Right kidney (tissue), 1 donor: ENCODE measurements around the gene TMEM135.

ENCODE experiments used
- DNase-seq: peaks from one replicate; pipeline ENCODE4 v3.0.0-alpha.2; 2016

TMEM135 gene

GRCh38 chr11:87194985-87195820, 157.5 kb downstream of the TMEM135 start:
- DNase-seq = no peak

GRCh38 chr11:87198266-87198881, 160.6 kb downstream of the TMEM135 start:
- no peak for DNase-seq

- no peak for DNase-seq
Observed at GRCh38 chr11:87201376-87201775, 163.6 kb downstream of the TMEM135 start.

DNA sequence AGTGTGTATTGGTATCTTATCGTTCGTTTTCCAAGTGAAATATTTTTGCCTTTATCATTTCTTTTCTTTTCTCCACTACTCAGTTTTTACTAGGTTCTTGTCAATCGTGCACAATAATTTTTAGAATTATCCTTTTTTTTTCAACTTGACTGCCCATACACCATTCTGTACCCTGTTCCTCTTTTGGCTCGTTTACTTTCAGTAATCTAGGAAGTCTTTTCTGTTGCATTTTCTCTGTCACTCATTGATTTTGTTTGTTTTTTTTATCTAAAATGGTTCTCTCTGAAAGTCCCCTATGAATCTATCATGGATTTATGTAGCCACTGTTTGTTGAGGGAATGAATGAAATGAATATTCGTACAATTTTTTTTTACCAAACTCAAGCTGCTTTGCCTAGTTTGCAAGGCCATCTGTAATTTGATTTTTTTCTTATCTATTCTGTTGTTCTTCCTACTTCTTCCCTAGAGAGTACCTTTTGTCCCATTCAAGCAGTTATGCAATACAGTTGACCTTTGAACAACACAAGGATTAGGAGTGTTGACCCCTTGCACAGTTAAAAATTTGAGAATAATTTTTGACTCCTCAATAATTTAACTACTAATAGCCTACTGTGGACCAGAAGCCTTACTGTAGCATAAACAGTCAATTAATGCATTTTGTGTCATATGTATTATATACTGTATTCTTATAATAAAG, 166.3 kb downstream of the TMEM135 start:
- no peak for DNase-seq

- no peak for DNase-seq
Observed at GRCh38 chr11:87212891-87213290, 175.2 kb downstream of the TMEM135 start.

DNA sequence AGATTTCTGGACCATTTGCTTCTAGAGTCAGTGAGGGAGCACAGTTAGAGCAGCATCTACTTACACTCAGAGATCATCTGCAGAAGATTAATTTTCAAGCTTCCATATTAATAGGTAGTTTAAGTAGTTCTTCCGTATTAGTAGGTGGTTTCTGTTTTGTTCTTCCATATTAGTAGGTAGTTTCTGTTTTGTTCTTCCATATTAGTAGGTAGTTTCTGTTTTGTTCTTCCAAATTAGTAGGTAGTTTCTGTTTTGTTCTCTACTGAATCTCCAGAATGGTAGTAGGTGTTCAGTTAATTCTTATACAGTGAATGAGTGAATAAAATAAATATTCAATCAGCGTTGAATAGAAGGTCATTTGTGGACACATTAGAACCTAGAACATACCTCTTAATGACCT, 175.7 kb downstream of the TMEM135 start:
- no peak for DNase-seq

GRCh38 chr11:87215236-87215635, 177.5 kb downstream of the TMEM135 start:
- DNase-seq = no peak

GRCh38 chr11:87219266-87219665, 181.5 kb downstream of the TMEM135 start:
- DNase-seq = no peak

DNA sequence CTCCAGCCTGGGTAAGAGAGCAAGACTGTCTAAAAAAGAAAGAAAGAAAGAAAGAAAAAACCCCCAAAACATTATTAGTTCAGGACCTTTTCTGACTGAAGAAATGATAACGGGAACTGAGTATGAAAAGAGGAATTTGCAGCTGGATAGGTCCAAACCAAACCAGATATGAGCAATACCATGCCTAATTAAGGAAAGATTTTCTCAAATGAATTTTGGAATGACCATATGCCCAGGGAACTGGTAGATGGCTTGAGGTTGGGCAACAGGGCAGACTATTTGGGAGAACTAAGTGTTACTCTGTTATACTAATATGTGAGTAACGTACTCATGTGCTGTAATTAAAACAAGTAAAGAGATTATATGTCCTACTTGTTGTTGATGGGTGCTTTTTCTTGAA, 186.1 kb downstream of the TMEM135 start:
- no peak for DNase-seq

DNA sequence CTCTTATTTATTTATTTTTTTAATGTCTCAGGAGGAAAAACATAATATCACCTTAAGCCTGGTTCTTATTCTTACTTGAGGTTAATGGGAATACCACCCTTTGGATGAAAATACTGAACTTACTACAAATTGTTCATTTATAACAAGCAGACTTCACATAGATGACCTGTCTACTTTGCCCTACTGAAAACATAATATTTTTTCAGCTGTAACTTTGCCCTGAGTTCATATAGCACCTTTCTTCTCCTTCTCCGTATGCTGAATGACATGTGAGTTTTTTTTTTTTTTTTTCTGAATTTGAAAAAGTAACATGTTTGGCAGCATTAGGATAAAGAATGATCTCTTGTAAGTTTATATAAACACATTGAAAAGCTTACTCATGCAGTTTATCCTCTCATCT, 186.8 kb downstream of the TMEM135 start:
- DNase-seq = no peak

DNA sequence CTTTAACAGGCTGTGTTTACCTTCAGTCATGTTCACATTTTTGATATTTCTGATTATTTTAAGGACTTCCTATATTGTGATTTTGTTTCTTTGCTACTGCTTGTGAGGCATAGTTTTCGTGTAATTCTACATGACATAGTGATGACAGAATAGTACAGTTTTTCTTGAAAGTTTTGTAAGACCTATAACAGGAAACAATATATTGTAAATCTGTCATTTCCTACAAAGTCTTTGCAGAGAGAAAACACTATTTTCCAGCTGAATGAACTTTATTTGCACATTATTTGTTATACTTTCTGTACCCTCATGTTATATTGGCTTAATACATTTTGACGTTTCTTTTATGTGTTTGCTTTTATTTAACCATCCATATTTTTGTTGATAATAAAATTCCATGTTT, 191.1 kb downstream of the TMEM135 start:
- no peak for DNase-seq

- no peak for DNase-seq
Observed at GRCh38 chr11:87230995-87231394, 193.3 kb downstream of the TMEM135 start.

- no peak for DNase-seq
Observed at GRCh38 chr11:87232320-87232719, 194.6 kb downstream of the TMEM135 start.

DNA sequence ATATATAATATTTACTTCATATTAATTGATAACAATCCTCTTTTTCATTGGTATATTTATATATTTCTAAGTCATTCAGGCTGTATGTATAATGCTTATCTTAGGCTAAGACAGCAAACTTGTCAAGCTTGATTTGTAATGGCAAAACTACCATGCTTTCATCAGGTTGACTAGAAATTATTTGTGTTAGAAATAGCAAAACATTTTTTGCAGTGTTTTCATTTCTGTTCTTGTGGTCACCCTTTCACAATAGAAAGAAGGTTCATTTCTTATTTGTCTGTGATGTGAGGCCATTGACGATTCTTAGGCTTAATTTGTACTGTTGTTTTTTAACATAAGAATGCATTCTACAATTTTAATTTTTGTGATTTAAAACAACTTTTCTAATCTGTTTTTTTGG, 197.6 kb downstream of the TMEM135 start:
- DNase-seq = no peak

DNA sequence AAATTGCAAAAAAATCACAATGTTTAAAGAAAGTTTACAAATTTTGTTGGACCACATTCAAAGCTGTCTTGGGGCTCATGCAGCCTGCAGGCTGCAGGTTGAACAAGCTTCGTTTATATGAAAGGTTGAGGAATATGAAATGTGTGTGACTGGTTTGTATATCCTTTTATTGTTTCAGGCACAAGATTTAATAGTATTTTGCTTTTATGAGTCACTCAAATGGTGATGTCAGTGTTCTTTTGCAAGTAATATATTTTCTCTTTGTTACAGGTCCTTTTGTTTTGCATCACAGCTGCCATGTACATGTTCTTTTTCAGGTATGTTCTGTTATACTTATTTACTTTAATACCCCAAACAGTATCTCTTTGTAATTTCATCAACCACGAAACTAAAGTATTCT, 198.6 kb downstream of the TMEM135 start:
- no peak for DNase-seq

GRCh38 chr11:87239001-87239400, 201.3 kb downstream of the TMEM135 start:
- no peak for DNase-seq

- DNase-seq = no peak
Observed at GRCh38 chr11:87239531-87239930, 201.8 kb downstream of the TMEM135 start.

DNA sequence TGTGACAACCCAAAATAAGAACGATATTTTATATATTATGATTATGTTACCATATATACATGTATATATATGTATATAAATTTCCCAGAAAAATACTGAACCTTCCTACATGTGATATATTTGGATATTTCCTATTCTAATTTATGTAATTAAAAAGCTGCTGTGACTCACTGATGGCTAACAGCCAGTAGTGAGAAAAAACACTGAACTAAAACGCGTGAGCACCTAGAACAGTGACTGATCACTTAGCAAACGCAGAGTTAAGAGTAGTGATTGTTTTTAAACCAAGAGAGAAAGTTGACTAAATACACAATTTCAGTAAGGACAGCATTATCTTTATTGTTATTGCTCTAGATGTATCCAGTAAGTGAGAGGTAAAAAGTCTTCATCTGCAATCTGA, 213.8 kb downstream of the TMEM135 start:
- DNase-seq = no peak

- no peak for DNase-seq
Observed at GRCh38 chr11:87252869-87253268, 215.1 kb downstream of the TMEM135 start.

DNA sequence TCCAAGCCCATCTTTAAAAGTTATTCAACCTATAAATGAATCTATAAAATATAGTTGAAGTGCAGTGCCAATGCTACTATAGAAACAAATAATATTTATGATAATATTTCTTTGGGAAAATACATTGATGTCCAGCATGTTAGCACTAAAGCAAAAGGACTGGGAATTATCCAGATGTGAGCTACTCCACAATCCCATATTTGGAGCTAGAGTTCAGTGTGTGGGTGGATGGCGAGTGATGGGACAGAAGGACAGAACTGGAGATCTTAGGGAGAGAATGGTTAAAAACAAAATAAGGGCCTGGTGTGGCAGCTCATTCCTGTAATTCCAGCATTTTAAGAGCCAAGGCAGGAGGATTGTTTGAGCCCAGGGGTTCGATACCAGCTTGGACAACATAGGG, 216.8 kb downstream of the TMEM135 start:
- DNase-seq = no peak

DNA sequence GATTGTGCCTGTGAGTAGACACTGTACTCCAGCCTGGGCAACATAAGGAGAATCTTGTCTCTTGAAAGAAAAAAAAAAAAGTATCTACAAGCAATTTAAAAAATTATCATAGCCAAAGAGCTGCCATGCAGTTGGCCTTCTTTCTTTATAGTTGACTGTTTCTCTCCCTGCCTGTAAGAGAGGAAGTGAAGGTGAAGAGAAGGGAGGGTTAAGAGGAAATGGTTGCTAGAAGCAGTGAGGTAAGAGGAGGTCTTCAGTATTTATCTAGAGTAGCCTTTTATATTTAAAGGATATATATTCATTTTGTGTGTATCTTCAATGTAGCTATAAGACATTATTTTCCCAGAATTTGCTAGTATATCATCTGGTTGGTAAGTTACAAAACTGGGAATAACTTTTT, 217.9 kb downstream of the TMEM135 start:
- DNase-seq = no peak

DNA sequence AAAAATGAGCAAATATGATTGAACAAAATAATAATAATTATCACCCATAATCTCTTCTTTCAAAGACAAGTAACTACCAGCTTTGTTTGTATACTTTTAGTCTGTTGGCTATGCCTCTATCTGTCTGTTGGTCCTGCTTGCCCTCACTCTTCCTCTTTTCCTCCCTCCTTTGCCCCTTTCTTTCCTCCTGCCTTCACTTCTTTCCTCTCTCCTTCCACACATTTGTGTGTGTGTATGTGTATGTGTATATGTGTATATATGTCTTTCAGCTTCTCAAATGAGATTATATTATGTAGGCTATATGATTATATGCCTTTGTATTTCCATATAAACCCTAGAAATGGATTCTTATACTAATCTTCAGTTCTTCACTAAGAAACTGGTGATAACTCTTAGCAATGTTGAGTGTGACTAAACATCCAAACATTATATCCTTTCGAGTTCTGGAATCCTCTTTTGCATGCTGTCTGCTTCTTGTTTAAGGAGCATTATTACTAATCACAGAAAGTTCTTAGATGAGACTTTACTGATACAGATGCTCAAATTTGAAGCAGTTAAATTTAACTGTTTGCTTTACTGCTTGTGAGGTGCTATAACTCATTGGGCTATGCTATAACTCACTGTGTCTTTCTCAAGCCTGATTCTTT, 219.1 kb downstream of the TMEM135 start:
- no peak for DNase-seq
